VCaP (cell line): Measurements from ENCODE around the gene ZNF488.

Experiments used
- H3K27ac ChIP-seq: fragments of 450-650 bp; 2 replicates; pipeline ENCODE4 v1.5.1; 2017
- CTCF ChIP-seq: fragments of 450-650 bp; conservative IDR thresholded peaks from 2 replicates; pipeline ENCODE4 v1.5.1; 2017; ENCODE audit warnings: mild to moderate bottlenecking, moderate library complexity

Gene ZNF488

GRCh38 chr10:47408606-47409005 lies 24.5 kb upstream of the ZNF488 start:
- TF ChIP-seq CTCF, result no peak

GRCh38 chr10:47406870-47407691 lies 23.0 kb upstream of the ZNF488 start:
- no peak overlapping the region for H3K27ac ChIP-seq
- no peak for TF ChIP-seq CTCF

More at GRCh38 chr10:47408606-47409005, 24.5 kb upstream of the ZNF488 start:
- H3K27ac ChIP-seq, result no peak overlapping the region

GRCh38 chr10:47406548-47406869 lies 22.4 kb upstream of the ZNF488 start:
- no peak overlapping the region for H3K27ac ChIP-seq
- TF ChIP-seq CTCF, result no peak

GRCh38 chr10:47405857-47406547 lies 21.9 kb upstream of the ZNF488 start:
- no peak overlapping the region for H3K27ac ChIP-seq
- TF ChIP-seq CTCF, result no peak

- TF ChIP-seq CTCF, result no peak
- H3K27ac ChIP-seq, result no peak overlapping the region
These were observed 20.8 kb upstream of the ZNF488 start for GRCh38 chr10:47404937-47405336.

- no peak overlapping the region for H3K27ac ChIP-seq
- TF ChIP-seq CTCF, result no peak
These were observed 20.4 kb upstream of the ZNF488 start for GRCh38 chr10:47404446-47404845.

GRCh38 chr10:47403446-47404318 lies 19.6 kb upstream of the ZNF488 start:
- no peak for TF ChIP-seq CTCF
- H3K27ac ChIP-seq, result no peak overlapping the region
